Stimulated activated naive CD8-positive, alpha-beta T cell treated with anti-CD3 and anti-CD28 coated beads, Interleukin-15, amount 100 ng/mL, for 72 hours (primary cell): ENCODE data around the gene SASH3.

Experiments used
- ATAC-seq: fragments of 150-1000 bp; cut with Tn5 transposase; 2 replicates; pipeline ENCODE4 v1.10.0; 2021; ENCODE audit warnings: mild to moderate bottlenecking, moderate library complexity
- DNase-seq, 2 donors: peaks; one replicate each; pipeline ENCODE4 v3.0.0; 2021 to 2022
- H3K27ac Mint-ChIP-seq, 2 donors: one replicate each; pipeline ENCODE4 v1.8.0; 2022; ENCODE audit warnings: mild to moderate bottlenecking in 2 of 2, mixed read lengths in 2 of 2, moderate library complexity in 2 of 2
- H3K27me3 Mint-ChIP-seq: one replicate; pipeline ENCODE4 v1.8.0; 2022; ENCODE audit warnings: mixed read lengths
- H3K4me1 Mint-ChIP-seq: one replicate; pipeline ENCODE4 v1.8.0; 2022; ENCODE audit warnings: mild to moderate bottlenecking, mixed read lengths
- H3K4me3 Mint-ChIP-seq, 2 donors: one replicate each; pipeline ENCODE4 v1.8.0; 2022; ENCODE audit warnings: mild to moderate bottlenecking in 2 of 2, mixed read lengths in 2 of 2, moderate library complexity in 1 of 2
- H3K9me3 Mint-ChIP-seq, 2 donors: one replicate each; pipeline ENCODE4 v1.8.0; 2022; ENCODE audit warnings: mixed read lengths in 2 of 2

SASH3 gene

DNA sequence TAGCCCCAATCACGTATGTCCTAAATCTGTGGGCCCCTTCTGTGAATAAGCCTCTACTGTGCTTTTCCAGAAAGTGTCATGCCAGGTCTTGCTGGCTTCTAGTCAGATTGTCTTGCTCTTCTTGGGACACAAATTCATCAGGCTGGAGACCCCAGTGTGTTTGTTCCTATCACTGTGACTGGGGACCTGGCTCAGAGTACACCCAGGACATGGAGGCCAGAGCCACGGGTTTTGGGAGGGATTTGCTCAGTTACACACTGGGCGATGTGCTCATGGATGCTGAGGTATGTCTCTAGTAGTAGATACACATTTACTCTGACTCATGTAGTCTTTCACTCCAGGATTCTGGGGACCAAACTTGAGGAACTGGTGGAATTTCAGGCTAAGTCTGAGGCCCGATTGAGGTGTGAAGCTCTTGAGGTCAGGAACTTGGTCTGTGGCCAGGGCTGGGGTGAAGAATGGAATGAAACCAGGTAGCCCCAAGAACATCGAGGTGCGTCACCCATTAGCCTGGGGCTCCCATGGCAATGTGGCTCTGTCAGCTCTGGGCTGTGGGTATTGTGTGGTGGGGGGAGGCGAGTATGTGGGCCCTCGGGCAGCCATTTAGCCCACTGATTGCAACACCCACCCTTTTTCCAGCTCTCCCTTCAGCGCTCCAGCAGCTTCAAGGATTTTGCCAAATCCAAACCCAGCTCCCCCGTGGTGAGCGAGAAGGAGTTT is 7.7 kb downstream of the SASH3 start:
- peaks cover 55% of the 10 kb centered on the region for H3K4me1 Mint-ChIP-seq
- DNase-seq (no peak), ATAC-seq (no peak)
- H3K4me3 Mint-ChIP-seq = peak overlapping the region; percentile 53 to 55
- H3K27me3 Mint-ChIP-seq = no peaks in the 10 kb centered on the region
- peak overlapping the region; percentile 80 to 89 for H3K27ac Mint-ChIP-seq
- H3K9me3 Mint-ChIP-seq = no peaks in the 10 kb centered on the region

DNA sequence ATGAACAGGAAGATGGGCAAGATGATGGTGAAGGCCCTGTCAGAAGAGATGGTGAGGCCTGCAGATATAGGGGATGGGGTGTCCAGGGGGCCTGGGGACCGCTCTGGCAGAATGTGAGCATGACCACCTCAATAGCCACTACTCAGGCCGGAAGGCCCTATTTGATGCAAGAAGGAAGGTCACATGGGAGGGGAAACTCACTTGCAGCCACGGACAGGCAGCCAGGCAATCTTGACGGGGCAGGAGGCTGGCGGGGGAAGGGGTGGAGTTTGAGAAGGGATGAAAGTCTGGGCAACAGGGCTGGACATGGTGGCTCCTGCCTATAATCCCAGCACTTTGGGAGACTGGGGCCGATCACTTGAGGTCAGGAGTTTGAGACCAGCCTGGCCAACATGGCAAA is 8.8 kb downstream of the SASH3 start:
- Mint-ChIP-seq H3K9me3 (no peaks in the 10 kb centered on the region), H3K27me3 (no peaks in the 10 kb centered on the region), H3K4me1 (peaks cover 45% of the 10 kb centered on the region), H3K4me3 (no peak overlapping the region), H3K27ac (peak overlapping the region; percentile 80)
- DNase-seq = no peak
- no peak for ATAC-seq

DNA sequence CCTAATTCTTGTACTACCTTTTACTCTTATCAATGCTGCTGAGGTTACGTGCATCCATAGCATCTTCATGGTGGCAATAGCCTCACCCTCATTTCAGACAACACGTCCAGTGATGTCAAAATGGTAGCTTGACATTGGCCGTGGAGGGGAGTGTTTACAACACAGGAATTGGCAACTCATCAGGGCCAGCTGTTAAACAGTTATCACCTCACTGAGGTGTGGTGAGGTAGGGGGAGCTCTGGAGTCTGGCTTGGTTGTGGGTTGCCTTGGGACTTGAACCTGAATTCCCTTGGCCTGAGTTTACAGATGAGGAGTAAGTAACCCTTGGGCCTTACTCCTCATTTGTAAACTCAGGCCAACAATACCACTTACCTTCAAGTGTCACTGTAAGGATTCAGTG is 10.4 kb downstream of the SASH3 start:
- ATAC-seq (no peak), DNase-seq (no peak)
- H3K27me3 Mint-ChIP-seq = no peaks in the 10 kb centered on the region
- H3K27ac Mint-ChIP-seq = no peak overlapping the region
- H3K4me1 Mint-ChIP-seq = peaks cover 42% of the 10 kb centered on the region
- H3K9me3 Mint-ChIP-seq = no peaks in the 10 kb centered on the region
- H3K4me3 Mint-ChIP-seq = no peak overlapping the region

DNA sequence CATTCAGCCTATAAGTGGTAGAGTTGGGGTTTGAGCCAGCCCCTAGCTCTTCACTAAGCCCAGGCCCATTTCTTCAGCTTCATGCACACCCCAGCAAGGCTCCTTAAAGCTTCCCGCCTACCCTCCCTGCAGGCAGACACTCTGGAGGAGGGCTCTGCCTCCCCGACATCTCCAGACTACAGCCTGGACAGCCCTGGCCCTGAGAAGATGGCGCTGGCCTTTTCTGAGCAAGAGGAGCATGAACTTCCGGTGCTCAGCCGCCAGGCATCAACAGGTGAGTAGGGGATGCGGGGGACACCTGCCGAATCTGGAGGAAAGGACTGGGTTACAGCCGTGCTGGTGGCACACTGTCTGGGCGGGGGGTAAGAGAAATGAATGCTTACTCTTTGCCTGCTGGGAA is 11.1 kb downstream of the SASH3 start:
- no peak for ATAC-seq
- DNase-seq = no peak
- no peak overlapping the region for H3K27ac Mint-ChIP-seq
- H3K27me3 Mint-ChIP-seq = no peaks in the 10 kb centered on the region
- H3K4me1 Mint-ChIP-seq = peaks cover 41% of the 10 kb centered on the region
- no peaks in the 10 kb centered on the region for H3K9me3 Mint-ChIP-seq
- no peak overlapping the region for H3K4me3 Mint-ChIP-seq

DNA sequence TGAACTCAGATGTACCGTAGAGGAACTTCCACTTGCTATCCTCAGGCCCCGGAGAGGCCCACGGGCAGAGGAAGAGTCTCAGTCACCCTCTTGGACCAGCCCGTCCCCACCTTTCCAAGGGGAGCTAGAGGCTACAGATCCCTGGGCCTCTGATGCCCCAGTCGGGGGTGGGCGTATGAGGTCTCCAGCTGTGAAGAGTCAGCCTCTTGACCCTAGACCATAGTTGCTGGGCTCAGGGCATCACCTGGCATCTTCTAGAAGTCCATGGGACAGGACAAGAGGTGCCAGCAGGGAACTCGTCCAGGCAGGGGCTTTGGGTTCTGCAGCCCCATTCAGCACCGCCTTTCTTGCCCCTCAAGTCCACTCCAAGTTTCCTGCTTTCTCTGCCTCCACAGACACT is 11.6 kb downstream of the SASH3 start:
- H3K4me3 Mint-ChIP-seq = no peak overlapping the region
- H3K27ac Mint-ChIP-seq = no peak overlapping the region
- H3K9me3 Mint-ChIP-seq = no peaks in the 10 kb centered on the region
- H3K4me1 Mint-ChIP-seq = peaks cover 36% of the 10 kb centered on the region
- no peak for ATAC-seq
- no peak for DNase-seq
- no peaks in the 10 kb centered on the region for H3K27me3 Mint-ChIP-seq

DNA sequence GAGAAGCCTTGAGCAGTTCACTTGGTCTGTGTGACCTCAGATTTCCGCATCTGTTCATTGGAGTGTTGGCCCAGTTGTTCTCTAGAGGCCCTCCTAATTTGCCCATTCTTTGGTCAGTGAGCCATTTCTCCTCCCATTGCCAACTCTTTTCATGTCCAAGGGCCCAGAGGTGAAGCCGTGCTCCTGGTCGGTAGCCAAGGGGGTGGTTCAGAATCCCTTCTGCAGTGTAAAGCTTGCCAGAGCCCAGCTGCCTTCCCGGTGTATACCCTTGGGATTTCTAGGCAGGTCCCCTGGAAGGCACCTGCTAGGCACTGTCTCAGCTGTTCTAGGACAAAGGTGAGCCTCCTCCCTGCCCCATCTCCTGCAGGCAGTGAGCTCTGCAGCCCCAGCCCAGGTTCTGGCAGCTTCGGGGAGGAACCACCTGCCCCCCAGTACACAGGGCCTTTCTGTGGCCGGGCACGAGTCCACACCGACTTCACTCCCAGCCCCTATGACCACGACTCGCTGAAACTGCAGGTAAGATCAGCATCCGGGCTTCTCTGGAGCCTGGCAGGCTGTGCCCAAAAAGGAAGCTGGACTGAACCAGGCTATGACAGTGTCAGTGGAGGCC is 12.3 kb downstream of the SASH3 start:
- Mint-ChIP-seq H3K4me3 (no peak overlapping the region), H3K27ac (no peak overlapping the region), H3K27me3 (no peaks in the 10 kb centered on the region), H3K9me3 (no peaks in the 10 kb centered on the region), H3K4me1 (peaks cover 30% of the 10 kb centered on the region)
- no peak for ATAC-seq
- no peak for DNase-seq

DNA sequence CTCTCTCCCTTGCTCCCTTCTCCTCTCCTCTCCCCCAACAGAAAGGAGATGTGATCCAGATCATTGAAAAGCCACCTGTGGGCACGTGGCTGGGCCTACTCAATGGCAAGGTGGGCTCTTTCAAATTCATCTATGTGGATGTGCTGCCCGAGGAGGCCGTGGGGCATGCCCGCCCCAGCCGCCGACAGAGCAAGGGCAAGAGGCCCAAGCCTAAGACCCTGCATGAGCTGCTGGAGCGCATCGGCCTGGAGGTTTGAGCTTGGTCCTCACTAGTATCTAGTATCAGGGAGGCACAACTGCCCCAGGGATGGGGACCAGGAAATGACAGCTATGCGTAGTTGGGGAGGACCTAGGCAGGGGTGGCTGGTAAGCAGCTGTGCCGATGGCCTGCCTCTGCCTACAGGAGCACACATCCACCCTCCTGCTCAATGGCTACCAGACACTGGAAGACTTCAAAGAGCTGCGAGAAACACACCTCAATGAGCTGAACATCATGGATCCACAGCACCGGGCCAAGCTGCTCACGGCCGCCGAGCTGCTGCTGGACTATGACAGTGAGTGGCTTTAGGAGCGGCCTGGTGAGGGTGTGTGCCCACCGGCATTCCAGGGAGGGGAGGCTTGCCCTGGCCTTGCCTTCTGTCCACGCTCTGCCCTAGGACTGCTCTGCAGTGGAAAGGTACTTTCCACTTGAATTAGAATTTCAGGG is 13.0 kb downstream of the SASH3 start:
- no peak overlapping the region for H3K27ac Mint-ChIP-seq
- ATAC-seq = no peak
- peaks cover 31% of the 10 kb centered on the region for H3K4me1 Mint-ChIP-seq
- no peak for DNase-seq
- H3K9me3 Mint-ChIP-seq = no peaks in the 10 kb centered on the region
- no peak overlapping the region for H3K4me3 Mint-ChIP-seq
- no peaks in the 10 kb centered on the region for H3K27me3 Mint-ChIP-seq

DNA sequence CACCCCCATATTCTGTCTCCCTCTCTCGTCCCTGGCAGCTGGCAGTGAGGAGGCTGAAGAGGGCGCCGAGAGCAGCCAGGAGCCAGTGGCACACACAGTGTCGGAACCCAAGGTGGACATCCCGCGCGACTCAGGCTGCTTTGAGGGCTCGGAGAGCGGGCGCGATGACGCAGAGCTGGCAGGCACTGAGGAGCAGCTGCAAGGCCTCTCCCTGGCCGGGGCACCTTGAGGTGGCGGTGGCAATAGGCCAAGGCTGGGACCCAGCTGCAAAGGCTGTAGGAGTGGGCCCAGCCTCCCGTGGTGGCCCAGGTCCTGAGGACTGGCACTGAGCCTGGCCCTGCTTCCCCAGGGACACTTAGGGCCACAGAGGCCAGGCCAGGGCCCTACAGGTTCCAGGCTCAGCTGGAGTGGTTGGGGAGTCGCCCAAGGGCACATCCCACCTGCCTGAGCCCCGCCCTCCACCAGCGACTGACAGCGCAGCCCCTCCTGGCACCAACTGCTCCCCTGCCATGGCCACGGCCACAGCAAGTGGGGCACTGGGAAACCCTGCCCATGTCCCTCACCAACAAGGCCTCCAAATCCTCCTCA is 13.9 kb downstream of the SASH3 start:
- DNase-seq (no peak), ATAC-seq (peak; percentile 18)
- H3K4me1 Mint-ChIP-seq = peaks cover 35% of the 10 kb centered on the region
- no peak overlapping the region for H3K27ac Mint-ChIP-seq
- H3K27me3 Mint-ChIP-seq = no peaks in the 10 kb centered on the region
- no peak overlapping the region for H3K4me3 Mint-ChIP-seq
- no peaks in the 10 kb centered on the region for H3K9me3 Mint-ChIP-seq

DNA sequence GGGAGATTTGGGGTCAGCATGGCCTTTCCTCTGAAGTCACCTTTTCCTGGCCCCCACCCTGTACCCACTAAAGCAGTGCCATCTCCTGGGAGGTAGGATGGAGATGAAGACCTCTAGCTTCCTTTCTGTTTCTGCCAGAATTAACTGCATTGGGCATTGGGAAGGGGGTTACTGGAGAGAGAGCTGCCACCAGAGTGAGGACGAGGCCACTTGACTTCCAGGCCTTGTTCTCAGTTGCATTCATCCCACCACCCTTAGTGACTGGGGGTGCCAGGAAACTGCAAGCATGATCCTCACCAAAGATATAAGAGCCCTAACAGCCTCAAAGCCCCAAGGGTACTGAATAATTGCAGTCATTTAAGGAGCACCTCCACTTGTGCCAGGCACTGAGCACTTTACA is 15.8 kb downstream of the SASH3 start:
- no peaks in the 10 kb centered on the region for H3K9me3 Mint-ChIP-seq
- H3K4me1 Mint-ChIP-seq = peaks cover 46% of the 10 kb centered on the region
- no peak overlapping the region for H3K4me3 Mint-ChIP-seq
- no peak overlapping the region for H3K27ac Mint-ChIP-seq
- ATAC-seq = no peak
- DNase-seq = no peak
- H3K27me3 Mint-ChIP-seq = no peaks in the 10 kb centered on the region

DNA sequence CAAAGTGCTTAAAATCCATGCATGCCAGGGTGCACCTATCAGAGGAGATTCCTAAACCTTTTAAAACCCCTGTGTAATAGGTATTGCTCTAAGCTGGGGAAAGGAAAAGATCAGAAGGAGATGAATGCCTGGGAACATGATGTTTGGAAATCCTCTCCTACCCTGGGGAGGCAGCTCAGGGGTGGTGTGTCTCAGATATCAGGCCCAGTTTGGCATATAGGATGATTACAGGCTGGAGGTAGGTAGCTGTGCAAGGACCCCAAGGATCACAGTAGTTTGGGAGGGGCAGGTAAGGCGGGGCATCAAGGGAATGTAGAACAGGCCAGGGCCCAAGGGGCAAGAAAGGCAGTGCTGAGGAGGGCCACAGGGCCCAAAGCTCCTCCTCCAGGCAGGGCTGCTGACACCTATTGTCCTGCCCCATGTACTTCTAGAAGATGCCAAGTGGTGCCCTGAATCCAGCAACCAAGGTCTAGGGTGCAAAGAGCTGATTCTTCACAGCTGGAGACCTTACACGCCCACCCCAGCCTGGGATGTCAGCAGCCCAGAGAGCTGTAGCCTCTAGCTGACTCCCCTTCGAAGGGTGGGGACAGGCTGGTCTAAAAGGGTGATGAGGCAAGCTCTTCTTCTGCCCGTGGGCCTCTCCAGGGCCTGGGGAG is 17.6 kb downstream of the SASH3 start:
- Mint-ChIP-seq H3K27me3 (no peaks in the 10 kb centered on the region), H3K4me1 (peaks cover 46% of the 10 kb centered on the region), H3K27ac (peak overlapping the region in 1 of 2 donors; percentile 82), H3K9me3 (no peaks in the 10 kb centered on the region), H3K4me3 (no peak overlapping the region)
- DNase-seq = no peak
- ATAC-seq = peak; percentile 15

DNA sequence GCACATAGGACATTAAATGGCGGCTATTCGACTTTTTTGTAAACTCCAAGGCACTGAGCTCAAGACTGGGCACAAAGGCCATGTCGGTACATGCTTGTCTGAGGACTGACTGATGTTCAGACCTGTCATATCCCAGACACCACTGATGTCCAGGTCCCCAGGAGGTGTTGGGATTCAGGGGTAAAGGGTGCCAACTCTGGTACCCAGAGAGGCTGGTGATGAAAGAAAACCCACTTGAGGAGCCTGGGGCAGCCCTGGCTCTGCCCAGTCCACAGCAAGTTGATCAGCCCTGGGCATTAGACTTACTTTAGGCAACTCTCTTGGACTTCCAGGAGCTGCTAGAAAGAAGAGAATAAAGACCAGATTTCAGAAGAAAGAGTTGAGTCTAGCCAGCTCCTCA is 18.7 kb downstream of the SASH3 start:
- Mint-ChIP-seq H3K4me1 (peaks cover 47% of the 10 kb centered on the region), H3K4me3 (peak overlapping the region in 1 of 2 donors; percentile 15), H3K27ac (no peak overlapping the region), H3K27me3 (no peaks in the 10 kb centered on the region), H3K9me3 (no peaks in the 10 kb centered on the region)
- ATAC-seq = peak; percentile 33
- no peak for DNase-seq

DNA sequence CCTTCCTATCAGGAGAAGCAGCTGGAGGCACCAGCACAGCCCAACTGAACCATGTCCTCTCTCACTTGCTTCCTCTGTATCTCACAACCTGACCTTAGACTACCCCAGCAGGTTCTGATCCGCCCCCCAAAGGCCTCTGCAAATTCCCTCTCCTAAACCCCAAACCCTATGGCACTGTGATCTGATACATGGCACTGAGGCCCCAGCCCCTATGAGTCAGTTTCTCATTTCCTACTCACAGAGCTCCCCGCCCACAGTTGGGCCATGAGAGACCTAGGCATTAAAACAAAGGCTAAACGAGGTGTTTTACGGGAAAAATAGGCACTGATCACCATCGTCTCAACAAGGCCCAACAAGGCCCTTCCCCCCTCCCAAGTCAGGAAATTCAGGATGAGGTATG is 19.1 kb downstream of the SASH3 start:
- peak overlapping the region in 1 of 2 donors; percentile 15 for H3K4me3 Mint-ChIP-seq
- ATAC-seq (peak; percentile 91), DNase-seq (peak in 1 of 2 donors; percentile 37)
- H3K27me3 Mint-ChIP-seq = no peaks in the 10 kb centered on the region
- peak overlapping the region in 1 of 2 donors; percentile 34 for H3K27ac Mint-ChIP-seq
- peaks cover 51% of the 10 kb centered on the region for H3K4me1 Mint-ChIP-seq
- no peaks in the 10 kb centered on the region for H3K9me3 Mint-ChIP-seq

DNA sequence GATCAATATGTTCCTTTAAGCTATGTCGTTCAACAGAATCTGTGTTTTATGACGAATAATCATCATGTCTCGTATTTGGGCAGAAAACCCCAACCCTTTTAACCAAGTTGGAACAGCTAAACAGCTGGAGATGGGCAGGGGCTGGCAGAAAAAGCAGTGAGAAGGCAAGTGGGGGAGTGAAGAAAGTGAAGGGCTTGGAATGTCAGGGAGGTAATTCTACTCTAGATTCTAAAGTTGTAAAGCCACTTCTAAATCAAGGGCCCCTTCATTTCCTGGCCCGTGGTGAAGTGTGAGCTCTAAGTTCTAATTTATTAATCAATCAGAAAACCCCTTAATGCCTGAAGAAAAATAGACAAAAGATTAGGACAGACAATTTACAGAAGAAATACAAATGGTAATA is 20.4 kb downstream of the SASH3 start:
- peaks cover 46% of the 10 kb centered on the region for H3K4me1 Mint-ChIP-seq
- no peaks in the 10 kb centered on the region for H3K27me3 Mint-ChIP-seq
- no peak overlapping the region for H3K4me3 Mint-ChIP-seq
- H3K27ac Mint-ChIP-seq = no peak overlapping the region
- ATAC-seq = no peak
- H3K9me3 Mint-ChIP-seq = no peaks in the 10 kb centered on the region
- no peak for DNase-seq

DNA sequence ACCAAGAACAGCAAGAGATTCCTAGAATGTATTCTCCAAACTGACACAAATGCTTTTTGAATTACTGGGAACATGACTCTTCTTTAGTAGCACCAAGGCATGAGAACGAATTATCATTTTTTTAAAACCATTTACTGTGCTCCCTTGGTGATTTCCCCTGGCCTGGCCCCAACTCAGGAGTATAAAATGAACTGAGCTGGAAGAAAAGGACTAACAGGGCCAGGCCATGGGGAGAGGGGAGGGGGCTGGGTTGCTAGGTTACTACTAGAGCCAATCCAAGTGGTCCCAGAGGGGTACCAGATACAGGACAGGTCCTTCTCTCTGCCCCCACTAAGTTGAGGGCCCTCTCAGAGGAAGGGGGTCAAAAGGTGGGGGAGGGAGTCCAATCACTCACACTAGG is 23.1 kb downstream of the SASH3 start:
- Mint-ChIP-seq H3K4me3 (no peak overlapping the region), H3K9me3 (no peaks in the 10 kb centered on the region), H3K4me1 (peaks cover 32% of the 10 kb centered on the region), H3K27me3 (no peaks in the 10 kb centered on the region), H3K27ac (no peak overlapping the region)
- ATAC-seq (no peak), DNase-seq (no peak)

DNA sequence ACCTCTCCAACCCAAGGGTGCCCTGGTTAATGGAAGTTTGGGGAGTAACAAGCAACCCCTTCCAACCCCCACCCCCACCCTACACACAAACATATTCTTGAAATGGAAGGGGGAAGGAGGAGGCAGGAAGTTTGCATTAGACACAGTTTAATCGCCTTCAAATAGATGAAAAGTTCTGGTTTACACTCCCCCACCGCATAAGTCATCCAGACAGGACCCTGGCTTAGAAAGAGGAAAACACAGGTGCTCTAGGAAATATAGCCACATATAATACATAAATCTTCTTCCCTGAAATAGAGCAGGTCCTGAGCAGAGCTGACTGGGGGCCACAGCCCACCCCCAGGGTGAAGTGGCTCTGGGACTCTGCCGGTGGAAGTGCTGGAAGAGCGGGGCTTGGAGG is 25.1 kb downstream of the SASH3 start:
- H3K4me3 Mint-ChIP-seq = no peak overlapping the region
- DNase-seq (no peak), ATAC-seq (no peak)
- no peaks in the 10 kb centered on the region for H3K9me3 Mint-ChIP-seq
- H3K27me3 Mint-ChIP-seq = no peaks in the 10 kb centered on the region
- no peak overlapping the region for H3K27ac Mint-ChIP-seq
- H3K4me1 Mint-ChIP-seq = peaks cover 33% of the 10 kb centered on the region
